Suppressor macrophage (primary cell): ENCODE results near the gene TRIM65.

Experiments used
- DNase-seq, 4 experiments: peaks; one replicate each; pipeline ENCODE4 v3.0.0-alpha.2; 2020 to 2022

The TRIM65 gene

DNA sequence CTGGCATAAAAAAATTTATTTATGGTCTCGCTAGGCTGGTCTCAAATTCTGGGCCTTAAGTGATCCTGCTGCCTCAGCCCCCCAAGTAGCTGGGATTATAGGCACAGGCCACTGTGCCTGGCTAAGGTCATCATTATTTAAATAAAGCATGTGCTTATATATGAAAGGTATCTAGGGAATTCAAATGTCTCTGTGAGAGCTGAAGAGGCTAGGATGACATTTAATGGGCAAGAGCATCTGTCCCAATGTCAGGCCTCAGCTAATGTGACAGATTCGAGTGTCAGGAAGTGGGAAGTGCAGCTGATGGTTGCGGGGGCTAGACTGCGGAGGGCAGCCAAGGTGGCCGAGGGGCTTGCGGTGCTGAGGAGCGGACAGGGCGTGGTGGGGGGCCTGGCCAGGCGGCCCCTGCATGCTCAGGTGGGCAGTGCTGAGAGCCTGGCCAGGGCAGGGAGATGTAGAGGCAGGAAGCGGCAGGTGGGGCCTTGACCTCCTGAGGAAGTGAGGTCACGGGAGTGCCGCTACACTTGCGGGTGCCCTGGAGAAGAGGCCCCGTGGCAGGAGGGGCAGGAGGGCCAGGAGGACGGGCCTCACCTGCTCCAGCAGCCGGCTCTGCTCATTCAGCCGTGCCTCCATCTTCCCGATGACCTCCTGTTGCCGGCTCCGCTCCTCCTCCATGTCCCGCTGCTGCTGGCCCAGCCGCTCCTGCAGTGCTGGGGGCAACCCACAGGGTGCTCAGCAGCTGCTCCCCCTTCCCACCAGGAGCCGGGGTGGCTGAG lies 20.6 kb upstream of the TRIM65 start:
- no peak for DNase-seq

DNA sequence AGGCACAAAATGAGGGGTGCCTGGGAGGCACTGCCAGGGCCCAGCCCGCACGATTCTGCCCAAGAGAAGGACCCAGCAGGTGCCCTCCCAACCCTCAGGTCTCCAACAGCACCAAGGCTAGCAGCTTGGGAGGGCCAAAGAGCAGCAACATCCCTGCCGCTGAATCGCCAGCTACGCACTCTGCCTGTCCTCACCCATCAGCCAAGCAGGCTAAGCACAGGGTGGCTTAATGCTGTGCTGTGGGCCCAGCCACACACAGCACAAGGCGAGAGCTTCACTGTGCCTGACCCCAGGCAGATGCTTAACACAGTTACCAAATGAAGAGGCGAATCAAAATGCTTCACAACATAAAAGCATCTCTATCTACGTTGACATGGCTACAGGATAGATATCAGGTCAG lies 18.5 kb upstream of the TRIM65 start:
- DNase-seq: no peak

DNA sequence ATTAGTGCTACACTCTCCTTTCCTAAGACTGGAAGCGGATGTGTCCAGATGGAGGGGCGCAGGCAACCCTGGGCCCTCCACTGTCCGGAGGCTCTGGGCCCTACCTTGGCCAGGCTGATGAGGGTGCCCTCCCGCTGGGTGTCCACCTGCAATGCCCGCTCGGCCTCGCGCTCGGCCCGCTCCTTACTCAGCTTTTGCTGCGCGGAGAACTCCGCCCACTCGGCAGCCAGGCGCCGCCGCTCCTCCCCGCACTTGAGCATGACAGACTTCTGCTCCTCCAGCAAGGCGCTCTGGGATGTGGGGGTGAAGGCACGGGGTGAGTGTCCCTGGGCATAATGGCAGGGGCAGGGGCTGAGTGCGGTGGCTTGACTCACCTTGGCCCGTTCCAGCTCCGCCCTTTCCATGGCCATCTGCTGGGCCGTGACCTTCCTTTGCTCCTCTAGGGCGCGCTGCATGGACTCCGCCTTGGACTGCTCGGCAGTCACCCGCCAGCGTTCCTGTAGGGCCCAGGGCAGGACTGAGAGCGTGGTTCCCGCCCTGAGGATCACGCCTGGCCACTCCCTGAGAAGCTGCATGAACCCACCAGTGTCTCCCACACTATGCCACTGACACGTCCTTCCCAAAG lies 18.0 kb upstream of the TRIM65 start:
- no peak for DNase-seq

DNA sequence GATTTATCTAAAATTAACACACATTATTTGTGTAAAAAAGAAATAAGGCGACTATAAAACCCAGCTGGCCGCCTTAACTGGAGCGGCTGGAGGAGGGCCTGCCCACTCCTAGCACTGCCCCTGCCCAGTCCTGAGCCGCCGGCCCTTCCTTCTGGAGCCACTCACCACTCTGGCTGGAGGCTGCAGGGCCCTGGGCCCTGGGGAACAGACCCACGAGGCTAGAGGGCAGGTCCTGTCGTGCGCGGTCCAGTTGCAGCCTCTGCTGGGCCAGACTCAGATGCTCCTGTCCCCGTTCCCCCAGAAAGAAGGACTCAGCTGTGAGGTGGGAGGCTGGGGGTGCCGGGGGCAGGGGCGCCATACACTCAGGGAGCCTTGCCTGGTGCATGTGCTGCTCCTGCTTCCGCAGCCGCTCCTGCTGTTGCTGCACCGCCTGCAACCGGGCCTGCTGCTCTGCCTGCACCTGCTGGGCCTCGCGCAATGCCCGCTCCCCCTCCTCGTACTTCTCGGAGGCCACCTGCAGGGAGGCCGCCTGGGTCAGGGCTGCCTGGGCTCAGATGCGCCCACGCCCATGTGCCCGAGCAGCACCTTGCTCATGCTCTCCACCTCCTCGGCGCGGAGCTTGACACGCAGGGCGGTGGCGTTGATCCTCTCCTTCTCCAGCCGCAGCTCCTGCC lies 16.9 kb upstream of the TRIM65 start:
- no peak for DNase-seq

DNA sequence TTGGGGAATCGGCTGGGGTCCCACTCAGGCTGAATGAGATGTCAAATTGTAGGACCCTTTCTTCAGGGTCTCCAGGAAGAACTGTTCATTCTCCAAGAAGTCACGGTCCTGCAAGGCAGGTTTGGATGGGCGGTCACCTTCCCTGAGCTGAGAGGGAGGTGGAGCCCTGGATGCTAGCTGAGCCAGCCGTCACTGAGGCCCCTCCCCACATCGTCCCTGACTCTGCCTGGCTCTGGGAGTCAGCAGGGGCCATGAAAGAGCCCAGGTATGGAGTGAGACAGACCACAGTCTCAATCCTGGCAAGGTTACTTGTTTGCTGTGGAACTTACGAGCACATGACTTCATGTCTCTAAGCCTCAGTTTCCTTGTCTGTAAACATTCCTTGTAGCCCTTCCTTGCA lies 13.9 kb upstream of the TRIM65 start:
- DNase-seq: no peak

DNA sequence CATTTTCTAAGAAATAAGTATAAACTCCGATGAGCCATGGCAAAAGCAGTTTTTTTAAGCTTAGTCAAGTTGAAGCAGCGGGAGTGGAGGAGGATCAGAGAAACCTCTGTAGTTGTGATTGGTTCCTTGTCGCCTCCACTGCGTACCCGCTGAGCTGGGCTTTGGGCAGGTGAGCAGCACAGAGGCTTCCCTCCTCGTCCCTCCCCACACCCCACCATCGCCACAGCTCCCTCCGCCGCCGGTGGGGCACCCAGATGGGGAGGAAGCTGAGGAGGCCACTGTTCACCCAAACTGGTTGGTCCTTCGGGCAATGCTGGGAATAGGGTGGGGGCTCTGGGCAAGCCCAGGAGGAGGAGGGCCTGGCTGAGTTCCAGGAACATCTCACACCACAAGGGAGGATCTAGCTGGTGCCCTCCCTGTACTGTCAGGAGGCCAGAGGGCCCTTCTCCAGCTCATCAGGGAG lies 13.1 kb upstream of the TRIM65 start:
- no peak for DNase-seq

DNA sequence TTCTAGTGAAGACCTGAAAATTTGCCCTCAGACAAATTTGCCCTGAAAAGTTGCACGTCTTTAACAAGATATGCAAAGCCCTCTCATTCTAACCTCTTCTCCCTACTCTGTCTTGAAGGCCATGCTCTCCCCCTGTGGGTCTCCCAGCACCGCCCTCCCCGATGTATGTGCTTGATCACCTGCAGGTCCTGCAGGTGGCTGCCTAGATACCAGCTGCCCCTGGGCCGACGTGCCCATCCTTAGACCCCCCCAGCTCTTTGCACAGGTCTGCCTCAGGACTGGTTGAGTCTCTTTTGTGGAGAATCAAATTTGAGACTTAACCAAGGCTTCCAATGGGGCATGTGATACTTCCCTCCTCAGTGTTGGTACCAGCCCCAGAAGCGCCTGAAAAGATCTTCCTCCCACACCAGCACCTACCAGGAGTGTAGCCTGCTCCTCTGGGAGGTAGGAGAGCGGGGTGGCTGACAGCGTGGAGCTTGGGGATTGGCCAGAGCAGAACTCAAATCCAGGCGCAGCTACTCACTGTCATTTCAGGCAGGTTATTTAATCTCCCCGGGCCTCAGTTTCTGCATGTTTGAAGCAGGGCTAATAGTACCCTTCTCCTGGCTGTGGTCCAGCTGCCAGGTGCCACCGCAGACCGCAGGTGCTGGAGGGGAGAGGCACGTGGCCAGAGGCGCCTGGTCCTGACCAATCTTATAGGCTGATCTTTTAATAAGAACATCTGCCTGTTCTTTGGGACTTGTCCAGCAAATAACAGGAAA lies 12.5 kb upstream of the TRIM65 start:
- DNase-seq: no peak

DNA sequence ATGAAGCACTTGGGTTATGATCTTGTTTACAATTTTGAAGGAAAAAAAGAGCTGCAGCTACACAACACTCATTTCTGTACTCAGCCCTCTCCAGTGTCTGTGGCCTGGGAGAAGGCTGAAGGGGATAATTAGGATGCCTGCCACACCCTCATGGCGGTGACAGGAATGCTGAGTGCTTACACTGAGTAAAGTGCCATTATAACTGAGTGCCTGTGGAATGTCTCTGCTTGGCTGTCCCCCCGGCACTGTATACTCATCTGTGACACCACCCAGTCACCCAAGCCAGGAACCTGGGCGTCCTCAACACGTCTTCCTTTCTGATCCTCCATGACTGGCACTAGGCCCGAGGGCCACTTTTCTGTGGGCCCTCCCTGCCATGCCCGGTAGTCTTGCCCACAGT lies 11.4 kb upstream of the TRIM65 start:
- no peak for DNase-seq

DNA sequence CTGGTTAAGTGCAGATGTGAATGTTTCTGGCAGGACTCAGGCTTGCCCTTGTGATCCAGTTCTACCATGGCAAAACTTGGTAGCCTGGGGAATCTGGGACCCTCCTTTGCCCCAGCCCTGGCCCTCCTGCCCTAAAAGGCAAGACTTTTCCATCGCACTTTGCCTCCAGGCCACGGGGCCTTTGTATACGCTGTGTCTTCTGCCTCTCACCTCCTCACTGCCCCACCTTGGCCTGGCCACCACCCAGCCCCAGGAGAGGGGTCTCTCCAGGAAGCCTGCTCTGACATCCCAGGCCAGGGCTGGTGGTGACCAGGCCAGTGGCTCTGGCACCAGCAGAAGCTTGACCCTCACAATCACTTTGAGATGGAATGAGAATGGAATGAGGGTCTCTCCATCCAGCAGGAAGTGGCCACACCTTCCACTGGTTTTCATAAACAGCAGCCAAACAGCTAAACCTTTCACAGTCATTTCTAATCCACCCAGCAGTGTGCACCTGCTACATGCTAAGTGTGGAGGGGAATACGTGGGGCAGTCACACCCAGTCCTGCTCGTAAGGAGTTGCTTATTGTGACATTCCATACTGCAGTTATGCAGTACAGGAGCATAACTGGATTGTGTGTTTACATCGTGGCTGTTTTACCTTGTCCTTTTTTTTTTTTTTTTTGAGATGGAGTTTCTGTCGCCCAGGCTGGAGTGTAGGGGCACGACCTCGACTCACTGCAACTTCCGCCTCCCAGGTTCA lies 9.6 kb upstream of the TRIM65 start:
- peak in 1 of 4 experiments; percentile 19 for DNase-seq

DNA sequence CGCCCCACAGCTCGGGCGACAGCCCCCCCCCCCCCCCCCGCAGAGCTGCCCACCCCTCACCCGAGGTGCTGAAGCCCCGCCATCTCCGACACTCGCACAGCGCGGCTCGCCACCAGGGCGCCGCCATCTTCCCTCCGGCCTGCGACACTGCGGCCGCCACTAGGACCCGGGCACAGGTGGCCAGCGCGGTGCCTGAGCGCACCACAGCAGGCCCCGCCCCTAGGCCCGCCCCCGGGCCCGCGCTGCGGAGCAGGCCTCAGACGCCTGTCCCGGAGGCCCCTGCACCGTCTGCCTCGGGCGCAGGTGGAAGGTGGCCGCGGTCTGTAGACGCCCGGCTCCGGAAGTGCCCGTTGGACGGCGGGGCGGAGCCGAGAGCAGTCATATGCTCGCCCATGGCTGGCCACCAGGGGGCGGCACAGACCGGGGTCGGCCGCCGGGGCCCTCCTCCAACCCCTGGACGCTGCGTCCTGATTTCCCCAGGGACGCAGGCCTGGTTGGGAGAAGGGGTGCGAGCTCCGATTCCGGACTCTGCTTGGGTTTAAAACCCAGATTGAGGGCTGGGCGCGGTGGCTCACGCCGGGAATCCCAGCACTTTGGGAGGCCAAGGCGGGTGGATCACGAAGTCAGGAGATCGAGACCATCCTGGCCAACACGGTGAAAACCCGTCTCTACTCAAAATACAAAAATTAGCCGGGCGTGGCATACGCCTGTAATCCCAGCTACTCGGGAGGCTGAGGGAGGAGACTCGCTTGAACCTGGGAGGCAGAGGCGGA lies 8.2 kb upstream of the TRIM65 start, which contains the start of gene MRPL38:
MRPL38 (minus strand) TSS at position 136 of the 773 bp plus-strand sequence; CDS start at position 127, 9 bp downstream.
- DNase-seq: peak; percentile 93 to 97 (median 96)

DNA sequence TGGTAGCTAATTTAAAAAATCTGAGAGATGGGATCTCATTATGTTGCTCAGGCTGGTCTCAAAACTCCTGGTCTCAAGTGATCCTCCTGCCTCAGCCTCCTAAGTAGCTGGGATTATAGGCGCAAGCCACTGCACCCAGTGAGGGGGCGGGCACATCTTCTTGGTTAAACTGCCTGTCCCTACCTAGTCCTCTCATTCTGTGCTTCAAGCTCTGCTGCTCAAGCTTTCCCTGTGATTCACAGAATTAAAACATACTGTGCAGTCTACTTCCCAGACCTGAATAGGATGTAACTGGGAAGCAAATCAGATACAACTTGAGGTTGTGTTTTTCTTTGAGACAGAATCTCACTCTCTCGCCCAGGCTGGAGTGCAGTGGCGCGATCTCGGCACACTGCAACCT lies 5.7 kb upstream of the TRIM65 start:
- DNase-seq: no peak

DNA sequence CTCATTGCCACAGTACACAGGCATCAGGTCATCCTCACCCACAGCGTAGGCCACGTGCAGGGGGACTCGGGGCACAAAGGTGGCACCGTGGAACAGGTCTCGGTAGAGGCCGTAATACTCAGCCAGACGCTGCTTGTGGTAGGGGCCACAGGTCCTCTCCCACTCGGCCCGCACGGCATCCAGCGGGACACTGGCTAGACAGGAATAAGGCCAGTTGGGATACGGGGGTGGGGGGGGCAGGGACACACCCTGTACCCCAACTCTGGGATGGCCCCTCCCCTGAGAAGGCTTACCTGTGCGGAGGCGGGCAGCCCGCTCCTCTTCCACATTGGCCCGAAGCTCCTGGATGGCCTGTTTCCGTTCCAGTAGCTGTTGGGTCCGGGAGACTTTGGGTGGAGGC lies 5.0 kb upstream of the TRIM65 start:
- no peak for DNase-seq

DNA sequence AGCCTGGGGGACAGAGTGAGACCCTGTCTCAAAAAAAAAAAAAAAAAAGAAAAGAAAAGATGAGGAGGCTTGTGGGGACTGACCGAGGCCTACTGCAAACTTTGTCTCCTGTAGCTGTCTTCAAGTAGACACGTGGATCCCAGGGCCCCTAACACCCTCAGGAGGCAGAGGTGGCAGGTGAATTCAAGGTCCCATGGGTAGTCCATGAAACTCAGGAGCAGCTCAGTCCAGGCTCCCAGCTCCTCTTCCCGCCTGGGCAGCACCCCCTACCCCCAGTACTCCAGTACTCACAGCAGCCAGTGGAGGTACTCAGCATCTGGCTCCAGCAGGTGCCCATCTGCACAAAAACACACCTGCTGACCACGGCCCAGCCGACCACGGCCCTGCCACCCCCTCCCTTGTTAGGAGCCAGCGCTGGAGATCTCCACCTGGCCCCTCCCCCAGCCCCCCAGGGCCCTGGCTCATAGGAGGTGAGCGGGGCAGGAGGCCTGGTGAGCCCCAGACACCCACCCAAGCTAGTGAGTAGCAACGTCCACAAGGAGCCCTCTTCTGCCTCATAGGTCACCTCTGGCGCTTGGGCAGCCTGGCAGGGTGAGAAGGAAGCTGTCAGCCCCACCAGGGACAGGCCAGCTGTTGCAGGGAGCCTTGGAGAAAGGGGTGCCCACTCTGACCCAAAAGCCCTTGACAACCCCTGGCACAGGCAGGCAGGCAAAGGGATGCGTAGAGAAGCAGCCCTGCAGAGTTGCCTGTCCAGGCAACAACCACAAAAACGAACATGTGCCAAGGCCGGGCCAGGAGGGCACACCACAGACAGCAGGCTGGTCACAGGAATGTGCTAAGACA lies 4.2 kb upstream of the TRIM65 start:
- no peak for DNase-seq

DNA sequence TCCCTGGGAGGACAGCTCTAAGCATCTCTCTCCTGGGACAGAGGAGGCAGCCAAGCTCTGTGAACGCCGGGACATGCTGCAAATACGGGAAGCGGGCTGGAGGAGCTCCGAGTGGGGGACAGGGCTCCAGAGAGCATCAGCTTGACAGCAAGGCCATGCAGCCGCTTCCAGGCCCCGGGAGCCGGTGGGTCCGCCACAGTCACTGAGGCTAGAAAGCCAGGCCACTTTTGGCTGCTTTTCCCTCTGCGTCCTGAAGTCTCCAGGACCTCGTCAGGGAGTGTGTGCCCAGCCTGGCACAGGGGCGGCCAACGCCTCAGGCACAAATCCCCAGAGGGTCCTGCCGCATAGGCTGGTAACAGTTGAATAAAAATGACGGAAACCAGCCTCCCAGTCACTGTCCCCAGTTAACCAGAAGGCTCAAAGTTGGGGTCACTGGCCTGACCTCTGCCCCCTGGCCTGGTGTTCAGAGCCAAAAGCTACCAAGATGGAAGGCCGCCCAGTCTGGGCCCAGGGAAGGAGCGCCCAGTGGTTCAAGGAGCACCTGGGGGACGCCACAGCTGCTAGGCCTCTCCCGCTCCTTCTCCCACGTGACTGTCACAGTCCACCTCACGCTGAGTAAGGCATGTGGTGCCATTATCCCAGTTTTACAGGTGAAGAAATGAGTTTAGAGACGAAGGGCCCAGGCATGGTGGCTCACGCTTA lies 3.2 kb upstream of the TRIM65 start:
- DNase-seq: no peak

DNA sequence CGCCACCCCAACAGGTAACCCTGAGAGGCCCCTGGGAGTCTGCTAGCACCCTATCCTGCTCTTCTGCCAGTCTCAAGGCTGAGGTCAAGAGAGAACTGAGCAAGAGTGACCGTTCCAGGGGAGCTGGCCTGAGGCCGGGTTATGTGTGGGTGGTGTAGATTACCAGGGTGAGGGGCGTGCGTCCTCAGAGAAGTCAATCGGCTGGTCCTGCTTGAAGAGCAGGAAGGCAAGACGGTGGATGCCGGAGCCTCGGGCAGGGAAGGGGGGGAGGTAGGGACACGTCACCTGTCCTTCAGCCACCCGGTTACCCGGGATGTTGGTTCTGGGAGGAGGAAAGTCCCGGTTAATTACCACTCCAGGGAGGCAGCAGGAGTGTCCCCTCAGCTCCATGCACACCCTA lies 2.6 kb upstream of the TRIM65 start:
- DNase-seq: no peak

DNA sequence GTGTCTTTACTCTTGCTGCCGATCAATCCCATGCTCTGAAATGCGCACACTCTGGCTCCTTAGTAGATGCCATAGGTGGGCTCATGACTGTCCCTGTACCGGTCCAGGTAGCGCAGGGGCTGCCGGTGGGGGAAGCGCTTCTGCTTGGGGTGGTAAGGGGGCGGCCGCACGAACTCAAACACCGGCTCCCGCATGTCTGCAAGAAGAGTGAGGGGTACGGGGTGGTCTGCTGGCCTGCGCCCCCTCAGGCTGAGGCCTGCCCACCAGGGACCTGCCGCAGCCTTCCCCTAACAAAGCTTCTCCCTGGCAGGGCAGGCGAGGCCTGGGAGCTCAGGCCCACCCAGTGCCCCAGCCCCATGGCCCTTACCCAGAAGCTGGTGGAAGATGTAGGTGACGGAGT lies 2.0 kb upstream of the TRIM65 start:
- no peak for DNase-seq

DNA sequence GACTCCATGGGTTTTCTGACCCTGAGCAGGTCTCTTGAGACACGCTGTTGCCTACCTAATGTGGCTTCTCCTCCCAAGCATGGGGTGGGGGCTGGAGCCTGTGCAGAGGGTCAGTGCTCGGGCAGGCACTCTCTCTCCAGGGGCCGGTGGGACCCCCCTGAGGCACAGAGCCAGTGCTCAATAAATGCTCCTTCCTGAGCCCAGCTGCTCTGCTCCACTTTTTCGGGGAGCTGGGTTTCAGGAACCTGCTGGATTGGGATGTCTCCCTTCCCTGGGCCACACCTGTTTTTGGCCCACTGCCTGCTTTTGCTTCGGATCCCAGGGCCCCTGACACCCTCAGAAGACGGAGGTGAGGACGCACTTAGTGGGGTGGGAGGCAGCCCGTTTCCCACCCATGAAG lies 1.3 kb upstream of the TRIM65 start:
- DNase-seq: no peak

DNA sequence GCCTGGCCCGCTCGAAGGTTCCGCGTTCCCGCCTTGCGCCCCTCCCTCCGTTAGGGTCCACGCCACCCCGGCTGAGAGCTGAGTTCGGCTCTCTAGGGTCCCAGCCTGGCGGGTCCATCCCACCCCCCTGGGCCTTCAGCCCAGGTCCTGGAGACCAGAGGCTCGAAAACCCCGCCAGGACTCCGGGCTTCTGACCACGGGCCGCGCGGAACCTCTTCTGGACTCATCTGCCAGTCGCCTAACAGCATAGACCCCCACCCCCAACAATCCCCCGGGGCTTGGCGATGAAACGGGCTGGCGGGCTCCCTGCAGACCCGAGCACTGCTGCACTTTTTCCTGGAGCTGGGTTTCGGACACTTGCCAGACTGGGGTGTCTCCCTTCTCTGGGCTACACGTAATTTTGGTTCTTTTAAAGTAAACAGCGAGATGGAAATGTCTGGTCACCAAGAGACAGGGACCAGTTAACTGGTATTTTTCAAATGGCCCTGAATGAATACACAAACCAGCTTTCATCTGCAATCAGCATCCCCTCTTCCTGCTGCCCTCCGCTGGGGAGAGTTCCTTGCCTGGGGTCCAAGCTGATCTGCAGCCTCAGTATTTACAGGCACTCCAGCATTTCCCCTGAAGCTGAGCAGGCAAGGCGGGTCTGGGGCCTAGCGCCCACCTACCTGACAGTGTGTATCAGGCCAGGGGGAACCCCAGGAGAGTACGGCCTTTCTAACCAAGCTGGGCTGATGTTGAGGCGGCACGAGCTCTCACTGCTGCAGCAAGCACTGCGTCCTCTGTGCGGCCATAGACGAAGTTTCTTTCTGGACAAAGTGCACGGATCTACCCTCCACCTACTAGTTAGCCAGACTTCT lies 639 bp upstream of the TRIM65 start:
- no peak for DNase-seq
